Activated CD8-positive, alpha-beta T cell treated with anti-CD3 and anti-CD28 coated beads for 36 hours (primary cell): ENCODE results near the gene UBAP1L. TPM values are rescaled to one million over a fixed set of nuclear protein-coding genes. Genes with fewer than 3 reads are reported as not detected.

Experiments used
- ATAC-seq: fragments of 200-7000 bp; cut with Tn5 transposase; one replicate; pipeline ENCODE4 v1.10.0; 2021; ENCODE audit warnings: mild to moderate bottlenecking, moderate library complexity
- CTCF ChIA-PET: fragments of 350-600 bp; sonication (Branson Sonifier 250); formaldehyde crosslinking; loops from one replicate; lab custom pipeline; 2021; ENCODE audit warnings: antibody characterized with exemption; lab: Charles Lee
- POLR2A ChIA-PET: fragments of 350-600 bp; sonication (Branson Sonifier 250); formaldehyde crosslinking; loops from one replicate; lab custom pipeline; 2021; ENCODE audit warnings: antibody characterized with exemption; lab: Charles Lee
- DNase-seq: peaks from one replicate; pipeline ENCODE4 v3.0.0-alpha.2; 2020
- H3K27ac Mint-ChIP-seq: one replicate; pipeline ENCODE4 v1.8.0; 2021; ENCODE audit warnings: mild to moderate bottlenecking, mixed read lengths
- H3K27me3 Mint-ChIP-seq: one replicate; pipeline ENCODE4 v1.8.0; 2021; ENCODE audit warnings: mixed read lengths
- H3K36me3 Mint-ChIP-seq: one replicate; pipeline ENCODE4 v1.8.0; 2021; ENCODE audit warnings: low read depth, mixed read lengths
- H3K4me1 Mint-ChIP-seq: one replicate; pipeline ENCODE4 v1.8.0; 2021; ENCODE audit warnings: low read depth, mixed read lengths
- H3K4me3 Mint-ChIP-seq: one replicate; pipeline ENCODE4 v1.8.0; 2021; ENCODE audit warnings: mild to moderate bottlenecking, moderate library complexity, mixed read lengths
- H3K9me3 Mint-ChIP-seq: one replicate; pipeline ENCODE4 v1.8.0; 2021; ENCODE audit warnings: mixed read lengths
- intact Hi-C: fragments of 100-400 bp; cut with micrococcal nuclease; formaldehyde crosslinking; loops from one replicate; pipeline ENCODE4 v1.10.0; 2022
- total RNA-seq, 2 experiments: library from RNA; stranded (reverse); gene quantifications; one replicate each; pipeline ENCODE4 v1.2.3, GENCODE V29; 2021
- TF ChIP-seq, protein P1 (sequence below): fragments of 200-600 bp; IDR thresholded peaks from one replicate; pipeline ENCODE4 v1.8.0; 2022; ENCODE audit warnings: antibody characterized with exemption, mild to moderate bottlenecking

Gene UBAP1L
- total RNA-seq, 2 experiments from 2014 or later, result 2.9 to 3.3 TPM

- DNase-seq, result peak; percentile 94
- peak; percentile 96 for ATAC-seq
- peak within 1 kb of the TSS; percentile 86 for H3K4me3 Mint-ChIP-seq
- peak within 1 kb of the TSS; percentile 90 for H3K27ac Mint-ChIP-seq
- TF ChIP-seq, protein P1, sequence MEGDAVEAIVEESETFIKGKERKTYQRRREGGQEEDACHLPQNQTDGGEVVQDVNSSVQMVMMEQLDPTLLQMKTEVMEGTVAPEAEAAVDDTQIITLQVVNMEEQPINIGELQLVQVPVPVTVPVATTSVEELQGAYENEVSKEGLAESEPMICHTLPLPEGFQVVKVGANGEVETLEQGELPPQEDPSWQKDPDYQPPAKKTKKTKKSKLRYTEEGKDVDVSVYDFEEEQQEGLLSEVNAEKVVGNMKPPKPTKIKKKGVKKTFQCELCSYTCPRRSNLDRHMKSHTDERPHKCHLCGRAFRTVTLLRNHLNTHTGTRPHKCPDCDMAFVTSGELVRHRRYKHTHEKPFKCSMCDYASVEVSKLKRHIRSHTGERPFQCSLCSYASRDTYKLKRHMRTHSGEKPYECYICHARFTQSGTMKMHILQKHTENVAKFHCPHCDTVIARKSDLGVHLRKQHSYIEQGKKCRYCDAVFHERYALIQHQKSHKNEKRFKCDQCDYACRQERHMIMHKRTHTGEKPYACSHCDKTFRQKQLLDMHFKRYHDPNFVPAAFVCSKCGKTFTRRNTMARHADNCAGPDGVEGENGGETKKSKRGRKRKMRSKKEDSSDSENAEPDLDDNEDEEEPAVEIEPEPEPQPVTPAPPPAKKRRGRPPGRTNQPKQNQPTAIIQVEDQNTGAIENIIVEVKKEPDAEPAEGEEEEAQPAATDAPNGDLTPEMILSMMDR, result no peak
- H3K27me3 Mint-ChIP-seq, result no peaks in the 10 kb centered on the region
- intact Hi-C loops, result loop anchor here (5.0 kb wide), 1 partner anchor 164 kb away; the partner anchor contains the start of gene RNU5A-1
- POLR2A ChIA-PET, result interaction anchor here (0.8 to 1.3 kb wide), 4 partner anchors 9 to 171 kb away, joined by 3 to 9 read pairs (median 4); partner anchors contain the start of gene RNU5B-1
- peaks cover 27% of the 10 kb centered on the region for H3K4me1 Mint-ChIP-seq
- peaks cover 23% of the 10 kb centered on the region for H3K36me3 Mint-ChIP-seq
- CTCF ChIA-PET, result interaction anchor here (1.3 kb wide), 1 partner anchor 163 kb away, joined by 3 read pairs; no protein-coding TSS in a partner anchor
- H3K9me3 Mint-ChIP-seq, result peaks cover 7% of the 10 kb centered on the region
Observed at GRCh38 chr15:65133548-65134200, 18.7 kb upstream of the UBAP1L start, which contains the start of gene PDCD7. Gene PDCD7 (minus strand): TSS chr15:65133808. CDS start chr15:65133781, 27 bp downstream.

- DNase-seq, result peak; percentile 28
- Mint-ChIP-seq H3K27ac (peak overlapping the region; percentile 84), H3K9me3 (peaks cover 7% of the 10 kb centered on the region), H3K27me3 (no peaks in the 10 kb centered on the region), H3K4me3 (peak overlapping the region; percentile 86), H3K36me3 (peaks cover 26% of the 10 kb centered on the region), H3K4me1 (peaks cover 29% of the 10 kb centered on the region)
- intact Hi-C loops, result loop anchor here (5.0 kb wide), 1 partner anchor 164 kb away; the partner anchor contains the start of gene RNU5A-1
- ChIA-PET CTCF (interaction anchor here (1.3 kb wide), 1 partner anchor 164 kb away, joined by 3 read pairs; no protein-coding TSS in a partner anchor), POLR2A (interaction anchor here (1.0 to 1.3 kb wide), 3 partner anchors 8 to 171 kb away, joined by 3 to 9 read pairs (median 4); partner anchors contain the start of gene RNU5B-1)
- ATAC-seq, result peak; percentile 40
- TF ChIP-seq, protein P1, result no peak
Observed at GRCh38 chr15:65132878-65133547, 18.0 kb upstream of the UBAP1L start.

DNA sequence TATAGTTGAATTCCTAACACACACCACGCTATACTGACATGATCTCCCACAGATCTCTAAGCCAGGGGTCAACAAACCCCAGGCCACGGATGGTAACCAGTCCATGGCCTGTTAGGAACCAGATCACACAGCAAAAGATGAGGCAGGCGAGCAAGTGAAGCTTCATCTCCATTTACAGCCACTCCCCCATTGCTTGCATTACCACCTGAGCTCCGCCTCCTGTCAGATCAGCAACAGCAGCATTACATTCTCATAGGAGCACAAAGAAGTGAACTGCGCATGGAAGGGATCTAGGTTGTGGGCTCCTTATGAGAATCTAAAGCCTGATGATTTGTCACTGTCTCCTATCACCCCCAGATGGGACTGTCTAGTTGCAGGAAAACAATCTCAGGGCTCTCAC is 15.9 kb upstream of the UBAP1L start:
- peak; percentile 12 for DNase-seq
- ChIA-PET POLR2A (interaction anchor here (0.6 to 0.9 kb wide), 2 partner anchors 87 to 174 kb away, joined by 3 read pairs; partner anchors contain the start of gene RNU5B-1), CTCF (interaction anchor here (0.9 kb wide), 1 partner anchor 29 kb away, joined by 3 read pairs; no protein-coding TSS in a partner anchor)
- Mint-ChIP-seq H3K4me3 (no peak overlapping the region), H3K27ac (no peak overlapping the region), H3K36me3 (peaks cover 26% of the 10 kb centered on the region), H3K9me3 (no peaks in the 10 kb centered on the region), H3K27me3 (no peaks in the 10 kb centered on the region), H3K4me1 (peaks cover 36% of the 10 kb centered on the region)
- intact Hi-C loops, result loop anchor here (5.0 kb wide), 1 partner anchor 166 kb away; the partner anchor contains the start of gene RNU5A-1
- TF ChIP-seq, protein P1, result no peak
- no peak for ATAC-seq

- H3K27ac Mint-ChIP-seq, result no peak overlapping the region
- H3K4me3 Mint-ChIP-seq, result no peak overlapping the region
- H3K27me3 Mint-ChIP-seq, result no peaks in the 10 kb centered on the region
- H3K36me3 Mint-ChIP-seq, result peaks cover 26% of the 10 kb centered on the region
- H3K9me3 Mint-ChIP-seq, result no peaks in the 10 kb centered on the region
- POLR2A ChIA-PET, result no interaction called here
- CTCF ChIA-PET, result interaction anchor here (1.5 to 5.8 kb wide), 2 partner anchors 14 to 82 kb away, joined by 4 to 31 read pairs; no protein-coding TSS in a partner anchor
- ATAC-seq (no peak), DNase-seq (no peak)
- no peaks in the 10 kb centered on the region for H3K4me1 Mint-ChIP-seq
- intact Hi-C loops, result no loop called here
- TF ChIP-seq, protein P1, result no peak
Observed at GRCh38 chr15:65115542-65115941, 542 bp upstream of the UBAP1L start.
